Thyroid gland (tissue), 4 donors: ENCODE measurements around the gene STX1A.

Source experiments
- CTCF ChIP-seq, 6 experiments: fragments of 200-600 bp in 3 of 6; fragments of 450-650 bp in 3 of 6; sonication (generic) in 3 of 6; IDR thresholded peaks; one replicate each; pipeline ENCODE4 v1.5.1; 2016 to 2019; ENCODE audit warnings: antibody characterized with exemption in 6 of 6, mild to moderate bottlenecking in 2 of 6, inconsistent platforms in 1 of 6, moderate library complexity in 1 of 6
- POLR2A ChIP-seq, 2 donors: fragments of 450-650 bp; IDR thresholded peaks; one replicate each; pipeline ENCODE4 v1.6.1; 2017; ENCODE audit warnings: antibody characterized with exemption in 2 of 2, mild to moderate bottlenecking in 2 of 2, moderate library complexity in 1 of 2

GRCh38 chr7:73717991-73718405 lies 1.5 kb downstream of the STX1A start:
- TF ChIP-seq CTCF (IDR thresholded peaks at IDR 0.05) (no peak), POLR2A (IDR thresholded peaks at IDR 0.05) (no peak)
